ENCODE results near the gene TBXA2R.

The TBXA2R gene

GRCh38 chr19:3544742-3545668, 61.7 kb downstream of the TBXA2R start:
- no peaks in the 10 kb centered on the region for H3K9me3 Mint-ChIP-seq
- H3K27me3 Mint-ChIP-seq (ENCODE audit: low read depth): no peaks in the 10 kb centered on the region
- peak overlapping the region; percentile 62 for H3K27ac Mint-ChIP-seq
- no peaks in the 10 kb centered on the region for H3K4me1 Mint-ChIP-seq (ENCODE audit: low read depth)
- H3K4me3 Mint-ChIP-seq: no peak overlapping the region
- H3K36me3 Mint-ChIP-seq (ENCODE audit: low read depth): peaks cover 11% of the 10 kb centered on the region
- DNase-seq (ENCODE audit: low spot score): peak; percentile 67

Data from T-helper 2 cell treated with Interferon-gamma antibody and Interleukin-4, amounts not matched to agents 5 μg/mL and 100 μg/mL, for 36 hours (primary cell).